Measurements from ENCODE around the gene MYO1D. TPM values are rescaled to one million over a fixed set of nuclear protein-coding genes. Genes with fewer than 3 reads are reported as not detected.

MYO1D gene
- total RNA-seq, 1 experiment from 2014 or later: 23.5 TPM

GRCh38 chr17:32590974-32591373 is 285.9 kb downstream of the MYO1D start:
- no TSS peak for BruUV-seq (replicated peaks)
- DNase-seq: no peak
- no peak overlapping the region for H3K9ac ChIP-seq (ENCODE audit: low read length)
- TF ChIP-seq EZH2phosphoT487 (IDR thresholded peaks at IDR 0.05; ENCODE audit: borderline replicate concordance, low read length) (no peak), CTCF (conservative IDR thresholded peaks at IDR 0.05; ENCODE audit: low read depth, low read length) (no peak), EZH2 (IDR thresholded peaks at IDR 0.05; ENCODE audit: low read length, unreplicated experiment) (no peak)
- CTCF ChIA-PET: interaction anchor here (0.6 kb wide), 1 partner anchor 40 kb away, joined by 4 read pairs; no protein-coding TSS in a partner anchor
- no peaks in the 10 kb centered on the region for H3K9me3 ChIP-seq (ENCODE audit: low read length)
- no peak overlapping the region for H3K4me2 ChIP-seq (ENCODE audit: low read length)
- no peak overlapping the region for H3K4me3 ChIP-seq (ENCODE audit: low read length)
- no peaks in the 10 kb centered on the region for H3K36me3 ChIP-seq (ENCODE audit: low read depth, low read length)
- POLR2A ChIA-PET (ENCODE audit: unreplicated experiment): no interaction called here
- no peaks in the 10 kb centered on the region for H3K9me2 ChIP-seq (replicated peaks; ENCODE audit: low read length)
- H3K27ac ChIP-seq (ENCODE audit: low read length): no peak overlapping the region
- no peaks in the 10 kb centered on the region for H3F3A ChIP-seq (ENCODE audit: low read length, unreplicated experiment)
- H3K4me1 ChIP-seq (ENCODE audit: insufficient read depth, low read length): no peaks in the 10 kb centered on the region
- H4K20me1 ChIP-seq (ENCODE audit: low read length): no peaks in the 10 kb centered on the region
- H2AFZ ChIP-seq (ENCODE audit: low read length): no peak overlapping the region
- no peaks in the 10 kb centered on the region for H3K79me2 ChIP-seq (ENCODE audit: low read length)
- no peak for ATAC-seq
- no peaks in the 10 kb centered on the region for H3K27me3 ChIP-seq (ENCODE audit: low read length)
- intact Hi-C loops (cut with micrococcal nuclease): no loop called here

GRCh38 chr17:32588982-32589381 is 287.9 kb downstream of the MYO1D start:
- TF ChIP-seq EZH2phosphoT487 (IDR thresholded peaks at IDR 0.05; ENCODE audit: borderline replicate concordance, low read length) (no peak), CTCF (conservative IDR thresholded peaks at IDR 0.05; ENCODE audit: low read depth, low read length) (peak; percentile 47; the same call in 1 of the 2 replicates), EZH2 (IDR thresholded peaks at IDR 0.05; ENCODE audit: low read length, unreplicated experiment) (no peak)
- intact Hi-C loops (cut with micrococcal nuclease): no loop called here
- Histone ChIP-seq H3K27me3 (ENCODE audit: low read length) (no peaks in the 10 kb centered on the region), H3K36me3 (ENCODE audit: low read depth, low read length) (no peaks in the 10 kb centered on the region), H3K79me2 (ENCODE audit: low read length) (no peaks in the 10 kb centered on the region), H4K20me1 (ENCODE audit: low read length) (no peaks in the 10 kb centered on the region), H3K9me3 (ENCODE audit: low read length) (no peaks in the 10 kb centered on the region), H2AFZ (ENCODE audit: low read length) (no peak overlapping the region), H3K4me2 (ENCODE audit: low read length) (no peak overlapping the region), H3K4me1 (ENCODE audit: insufficient read depth, low read length) (no peaks in the 10 kb centered on the region), H3K9ac (ENCODE audit: low read length) (no peak overlapping the region), H3K27ac (ENCODE audit: low read length) (no peak overlapping the region), H3K9me2 (replicated peaks; ENCODE audit: low read length) (no peaks in the 10 kb centered on the region), H3F3A (ENCODE audit: low read length, unreplicated experiment) (no peaks in the 10 kb centered on the region), H3K4me3 (ENCODE audit: low read length) (no peak overlapping the region)
- BruUV-seq (replicated peaks): no TSS peak
- ChIA-PET CTCF (no interaction called here), POLR2A (ENCODE audit: unreplicated experiment) (no interaction called here)
- DNase-seq: peak; percentile 33
- ATAC-seq: 0 out of 2 replicates have a peak, but pooled peaks have one; percentile 24

DNA sequence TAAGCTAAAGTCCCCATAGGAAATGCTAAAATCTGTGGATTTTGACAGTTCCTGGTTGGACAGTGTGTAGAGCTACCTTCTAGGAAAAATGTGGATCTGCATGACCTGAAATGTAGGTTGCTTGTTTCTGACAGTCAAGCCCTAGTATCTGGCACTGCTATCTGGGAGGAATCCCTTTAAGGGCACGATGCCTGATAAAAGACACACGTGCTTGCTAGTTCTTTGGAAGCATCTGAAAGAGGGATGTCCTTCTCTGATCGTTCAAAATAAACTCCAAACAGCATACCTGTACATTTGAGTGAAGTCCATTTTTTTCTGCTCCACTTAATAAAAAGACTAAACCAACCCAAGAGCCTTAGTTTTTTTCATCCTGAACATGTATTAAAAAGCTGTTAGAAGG is 288.8 kb downstream of the MYO1D start:
- Histone ChIP-seq H3K4me1 (ENCODE audit: insufficient read depth, low read length) (no peaks in the 10 kb centered on the region), H4K20me1 (ENCODE audit: low read length) (no peaks in the 10 kb centered on the region), H3K79me2 (ENCODE audit: low read length) (no peaks in the 10 kb centered on the region), H3K4me3 (ENCODE audit: low read length) (no peak overlapping the region), H3K27me3 (ENCODE audit: low read length) (no peaks in the 10 kb centered on the region), H3K9ac (ENCODE audit: low read length) (no peak overlapping the region), H3F3A (ENCODE audit: low read length, unreplicated experiment) (no peaks in the 10 kb centered on the region), H3K9me3 (ENCODE audit: low read length) (no peaks in the 10 kb centered on the region), H2AFZ (ENCODE audit: low read length) (no peak overlapping the region), H3K4me2 (ENCODE audit: low read length) (no peak overlapping the region), H3K36me3 (ENCODE audit: low read depth, low read length) (no peaks in the 10 kb centered on the region), H3K27ac (ENCODE audit: low read length) (no peak overlapping the region), H3K9me2 (replicated peaks; ENCODE audit: low read length) (no peaks in the 10 kb centered on the region)
- TF ChIP-seq EZH2 (IDR thresholded peaks at IDR 0.05; ENCODE audit: low read length, unreplicated experiment) (no peak), CTCF (conservative IDR thresholded peaks at IDR 0.05; ENCODE audit: low read depth, low read length) (no peak), EZH2phosphoT487 (IDR thresholded peaks at IDR 0.05; ENCODE audit: borderline replicate concordance, low read length) (no peak)
- ATAC-seq: no peak
- CTCF ChIA-PET: no interaction called here
- intact Hi-C loops (cut with micrococcal nuclease): no loop called here
- POLR2A ChIA-PET (ENCODE audit: unreplicated experiment): interaction anchor here (0.7 kb wide), 1 partner anchor 8 kb away, joined by 4 read pairs; no protein-coding TSS in a partner anchor
- DNase-seq: no peak
- no TSS peak for BruUV-seq (replicated peaks)
